ENCODE measurements around the gene GSX1. TPM values are rescaled to one million over a fixed set of nuclear protein-coding genes. Genes with fewer than 3 reads are reported as not detected.
"Not testable (repeated sequence)": the region's sequence is repeated elsewhere in the genome, so short reads cannot be mapped to it uniquely, and the experiment has no call there.

Gene GSX1
- total and polyA plus RNA-seq, 8 donors, result not detected

GRCh38 chr13:27810009-27810408 is 17.7 kb downstream of the GSX1 start:
- intact Hi-C loops (cut with DNase I), result loop anchor here in 1 of 3 donors (10.0 kb wide), 1 partner anchor 275 kb away; no protein-coding TSS in a partner anchor
- H3K27me3 ChIP-seq, result no peaks in the 10 kb centered on the region

GRCh38 chr13:27810461-27810860 is 18.2 kb downstream of the GSX1 start:
- H3K27ac ChIP-seq, result no peak overlapping the region

More at GRCh38 chr13:27810009-27810408, 17.7 kb downstream of the GSX1 start:
- no peaks in the 10 kb centered on the region for H3K4me1 ChIP-seq
- TF ChIP-seq CTCF (IDR thresholded peaks at IDR 0.05), result no peak
- no peaks in the 10 kb centered on the region for H3K9me3 ChIP-seq
- H3K4me3 ChIP-seq, result no peak overlapping the region
- H3K27ac ChIP-seq, result no peak overlapping the region
- DNase-seq (no peak), ATAC-seq (no peak), FAIRE-seq (no peak)
- 51 to 68% methylated on average over 7 of the region's 7 CpGs for WGBS, 2 donors
- no peaks in the 10 kb centered on the region for H3K36me3 ChIP-seq

GRCh38 chr13:27813826-27814225 is 21.5 kb downstream of the GSX1 start:
- DNase-seq (no peak), FAIRE-seq (no peak), ATAC-seq (no peak)
- H3K36me3 ChIP-seq, result no peaks in the 10 kb centered on the region
- H3K4me1 ChIP-seq, result no peaks in the 10 kb centered on the region
- no peak overlapping the region for H3K4me3 ChIP-seq
- 80 to 86% methylated on average over 9 of the region's 9 CpGs for WGBS, 2 donors
- no peak for TF ChIP-seq CTCF (IDR thresholded peaks at IDR 0.05)
- intact Hi-C loops (cut with DNase I), result loop anchor here in 1 of 3 donors (10.0 kb wide), 1 partner anchor 279 kb away; no protein-coding TSS in a partner anchor
- H3K9me3 ChIP-seq, result no peaks in the 10 kb centered on the region
- H3K27ac ChIP-seq, result no peak overlapping the region
- peaks cover 0 to 14% (median 1%) of the 10 kb centered on the region in 4 donors for H3K27me3 ChIP-seq

More at GRCh38 chr13:27810461-27810860, 18.2 kb downstream of the GSX1 start:
- no peaks in the 10 kb centered on the region for H3K9me3 ChIP-seq
- FAIRE-seq (no peak), DNase-seq (no peak), ATAC-seq (no peak)
- TF ChIP-seq CTCF (IDR thresholded peaks at IDR 0.05), result no peak
- intact Hi-C loops (cut with DNase I), result loop anchor here in 1 of 3 donors (10.0 kb wide), 1 partner anchor 276 kb away; no protein-coding TSS in a partner anchor
- no peak overlapping the region for H3K4me3 ChIP-seq
- H3K36me3 ChIP-seq, result no peaks in the 10 kb centered on the region
- no peaks in the 10 kb centered on the region for H3K4me1 ChIP-seq
- no peaks in the 10 kb centered on the region for H3K27me3 ChIP-seq
- WGBS, 2 donors, result 38 to 65% methylated on average over 2 of the region's 2 CpGs

- WGBS, 2 donors, result 73 to 94% methylated on average over 2 of the region's 2 CpGs
- ATAC-seq, H3K27ac ChIP-seq, H3K36me3 ChIP-seq, H3K9me3 ChIP-seq, DNase-seq, H3K4me3 ChIP-seq, H3K4me1 ChIP-seq, FAIRE-seq: not testable (repeated sequence)
- intact Hi-C loops (cut with DNase I), result loop anchor here in 1 of 3 donors (10.0 kb wide), 1 partner anchor 283 kb away; no protein-coding TSS in a partner anchor
- H3K27me3 ChIP-seq, result peaks cover 0 to 52% (median 10%) of the 10 kb centered on the region in 4 donors
Measured at GRCh38 chr13:27817832-27818231, 25.5 kb downstream of the GSX1 start.

GRCh38 chr13:27820524-27821482 is 28.5 kb downstream of the GSX1 start:
- no peak for TF ChIP-seq CTCF (IDR thresholded peaks at IDR 0.05)
- no peak overlapping the region for H3K27ac ChIP-seq
- peaks cover 0 to 51% (median 10%) of the 10 kb centered on the region in 4 donors for H3K27me3 ChIP-seq
- intact Hi-C loops (cut with DNase I), result loop anchor here in 1 of 3 donors (5.0 kb wide), 1 partner anchor 439 kb away; no protein-coding TSS in a partner anchor
- FAIRE-seq (no peak), DNase-seq (no peak), ATAC-seq (no peak)
- H3K36me3 ChIP-seq, result no peaks in the 10 kb centered on the region
- no peak overlapping the region for H3K4me3 ChIP-seq
- 5 to 7% methylated on average over 46 of the region's 46 CpGs for WGBS, 2 donors
- H3K4me1 ChIP-seq, result no peaks in the 10 kb centered on the region
- H3K9me3 ChIP-seq, result no peaks in the 10 kb centered on the region
